SK-N-SH (cell line): Measurements from ENCODE around the gene USH1G. TPM values are rescaled to one million over a fixed set of nuclear protein-coding genes. Genes with fewer than 3 reads are reported as not detected.

ENCODE experiments used
- CTCF ChIA-PET: fragments of 300-600, 350-600 bp; formaldehyde crosslinking; extraction: SDS; loops from one replicate; lab custom pipeline; 2021; lab: Yijun Ruan, JAX
- POLR2A ChIA-PET: fragments of 350-600 bp; sonication (Branson Sonifier 250); formaldehyde crosslinking; extraction: SDS; loops from one replicate; lab custom pipeline; 2020; ENCODE audit warnings: antibody characterized with exemption, inconsistent platforms; lab: Yijun Ruan, JAX
- DNase-seq: peaks from one replicate; pipeline ENCODE4 v3.0.0; 2012
- H2AFZ ChIP-seq: fragments of 200-600 bp; sonication (generic); 2 replicates; pipeline ENCODE4 v1.8.1; 2016; ENCODE audit warnings: antibody characterized with exemption, mild to moderate bottlenecking, low read depth
- H3F3A ChIP-seq: fragments of 200-600 bp; sonication (generic); replicated peaks from 2 replicates; pipeline ENCODE3; 2016; ENCODE audit warnings: antibody characterized with exemption, mild to moderate bottlenecking; ENCODE audit not compliant: insufficient read depth
- H3K27ac ChIP-seq, 2 experiments: fragments of 200-500 bp in 1 of 2; fragments of 200-600 bp in 1 of 2; sonication (Bioruptor generic) in 1 of 2; sonication (generic), shearing (Covaris generic) in 1 of 2; 2 replicates each; pipeline versions ENCODE4 v1.5.1 to v1.6.1; 2014 to 2016; ENCODE audit warnings: low read depth in 2 of 2, inconsistent platforms in 1 of 2, low read length in 1 of 2, mild to moderate bottlenecking in 1 of 2, mixed read lengths in 1 of 2
- H3K27me3 ChIP-seq: fragments of 200-600 bp; sonication (generic), shearing (Covaris generic); 2 replicates; pipeline ENCODE4 v1.6.1; 2016; ENCODE audit warnings: mixed run types; ENCODE audit not compliant: insufficient read depth
- H3K36me3 ChIP-seq, 2 experiments: fragments of 200-500 bp in 1 of 2; fragments of 200-600 bp in 1 of 2; sonication (Bioruptor generic) in 1 of 2; sonication (generic) in 1 of 2; replicated peaks in 1 of 2; 2 replicates each; pipeline versions ENCODE3 to v1.5.1; 2014 to 2016; ENCODE audit warnings: low read length in 1 of 2, mild to moderate bottlenecking in 1 of 2; ENCODE audit not compliant: insufficient read depth in 2 of 2, control insufficient read depth in 1 of 2
- H3K4me1 ChIP-seq, 2 experiments: fragments of 200-500 bp in 1 of 2; fragments of 200-600 bp in 1 of 2; sonication (Bioruptor generic) in 1 of 2; sonication (generic), shearing (Covaris generic) in 1 of 2; 2 replicates each; pipeline versions ENCODE4 v1.5.1 to v1.6.1; 2014 to 2016; ENCODE audit warnings: low read depth in 1 of 2, low read length in 1 of 2, mixed run types in 1 of 2; ENCODE audit not compliant: insufficient read depth in 2 of 2, control insufficient read depth in 1 of 2
- H3K4me2 ChIP-seq: fragments of 200-600 bp; sonication (generic), shearing (Covaris generic); 2 replicates; pipeline ENCODE4 v1.6.1; 2017; ENCODE audit warnings: mixed run types
- H3K4me3 ChIP-seq, 2 experiments: fragments of 200-500 bp in 1 of 2; fragments of 200-600 bp in 1 of 2; sonication (Bioruptor generic) in 1 of 2; sonication (generic), shearing (Covaris generic) in 1 of 2; 2 replicates each; pipeline versions ENCODE4 v1.5.1 to v1.8.1; 2014 to 2016; ENCODE audit warnings: low read depth in 2 of 2, inconsistent platforms in 1 of 2, low read length in 1 of 2, mild to moderate bottlenecking in 1 of 2, mixed read lengths in 1 of 2, moderate library complexity in 1 of 2
- H3K79me2 ChIP-seq: fragments of 200-600 bp; sonication (generic); 2 replicates; pipeline ENCODE4 v1.8.1; 2017; ENCODE audit warnings: mild to moderate bottlenecking; ENCODE audit not compliant: insufficient read depth
- H3K9ac ChIP-seq: fragments of 200-600 bp; sonication (generic); 2 replicates; pipeline ENCODE4 v1.6.1; 2017; ENCODE audit warnings: mixed run types
- H3K9me2 ChIP-seq: fragments of 200-600 bp; sonication (generic); 2 replicates; pipeline ENCODE4 v1.6.1; 2017; ENCODE audit warnings: mixed run types
- H3K9me3 ChIP-seq: fragments of 200-600 bp; sonication (generic); 2 replicates; pipeline ENCODE4 v1.6.1; 2017; ENCODE audit warnings: mixed run types, mild to moderate bottlenecking, moderate library complexity
- H4K20me1 ChIP-seq: fragments of 200-600 bp; sonication (generic); 2 replicates; pipeline ENCODE4 v1.6.1; 2017; ENCODE audit warnings: mild to moderate bottlenecking, mixed run types; ENCODE audit not compliant: insufficient read depth
- CHD2 ChIP-seq: fragments of 150-350 bp; IDR thresholded peaks from 2 replicates; pipeline ENCODE4 v1.6.1; 2018; ENCODE audit warnings: low read length; ENCODE audit not compliant: partially characterized antibody
- CTCF ChIP-seq: fragments of 200-600 bp; sonication (generic); IDR thresholded peaks from 2 replicates; pipeline ENCODE4 v1.6.1; 2017; ENCODE audit warnings: antibody characterized with exemption, mild to moderate bottlenecking, moderate library complexity
- EZH2phosphoT487 ChIP-seq: fragments of 200-600 bp; sonication (generic); IDR thresholded peaks from 2 replicates; pipeline ENCODE4 v1.6.1; 2017; ENCODE audit warnings: low read depth, mixed run types, mild to moderate bottlenecking, antibody characterized with exemption, moderate library complexity, borderline replicate concordance
- FOXJ3 ChIP-seq: sonication (generic); formaldehyde crosslinking; IDR thresholded peaks from 2 replicates; pipeline ENCODE4 v1.5.1; 2020; ENCODE audit warnings: mild to moderate bottlenecking, missing genetic modification reagents
- FOXM1 ChIP-seq: IDR thresholded peaks from 2 replicates; pipeline ENCODE4 v1.4.0; 2012; ENCODE audit warnings: low read depth, mild to moderate bottlenecking
- IRF3 ChIP-seq: fragments of 150-350 bp; IDR thresholded peaks from 2 replicates; pipeline ENCODE4 v1.6.1; 2016; ENCODE audit warnings: mild to moderate bottlenecking, low read depth, low read length
- JUND ChIP-seq: IDR thresholded peaks from 2 replicates; pipeline ENCODE4 v1.4.0; 2012
- MXI1 ChIP-seq: IDR thresholded peaks from 2 replicates; pipeline ENCODE4 v1.6.1; 2012; ENCODE audit warnings: mild to moderate bottlenecking, low read depth, low read length, improper control_type of control experiment
- NRF1 ChIP-seq: IDR thresholded peaks from 2 replicates; pipeline ENCODE4 v1.6.1; 2012; ENCODE audit warnings: low read depth, mild to moderate bottlenecking, low read length
- PBX3 ChIP-seq: IDR thresholded peaks from 2 replicates; pipeline ENCODE4; 2012
- REST ChIP-seq: IDR thresholded peaks from 2 replicates; pipeline ENCODE4 v1.6.1; 2012; ENCODE audit warnings: mild to moderate bottlenecking, low read depth, low read length, moderate library complexity
- RFX5 ChIP-seq: IDR thresholded peaks from 2 replicates; pipeline ENCODE4 v1.6.1; 2012; ENCODE audit warnings: mild to moderate bottlenecking, improper control_type of control experiment, low read length
- SIN3A ChIP-seq: IDR thresholded peaks from 2 replicates; pipeline ENCODE4 v1.6.1; 2012; ENCODE audit warnings: low read depth, mild to moderate bottlenecking, low read length, moderate library complexity, borderline replicate concordance
- TAF1 ChIP-seq: IDR thresholded peaks from 2 replicates; pipeline ENCODE4 v1.6.1; 2012; ENCODE audit warnings: low read depth, mild to moderate bottlenecking, low read length, moderate library complexity, borderline replicate concordance
- TCF12 ChIP-seq: IDR thresholded peaks from 2 replicates; pipeline ENCODE4 v1.4.0; 2012
- USF2 ChIP-seq: fragments of 150-350 bp; IDR thresholded peaks from 2 replicates; pipeline ENCODE4 v1.6.1; 2017; ENCODE audit warnings: antibody characterized with exemption, low read length, low read depth, borderline replicate concordance
- whole genome bisulfite sequencing: methylation state at CpG from one replicate; pipeline ENCODE4 v1.1.6; 2017; ENCODE audit warnings: low lambda C conversion rate; 5-methylcytosine and 5-hydroxymethylcytosine counted together
- polyA plus RNA-seq, 3 experiments: library from polyadenylated mRNA; depleted of rRNA; stranded (reverse); fragments of >200 nt; gene quantifications; 2 replicates each; pipeline ENCODE4 v1.2.3, GENCODE V29; 2012

The USH1G gene
- polyA plus RNA-seq, 1 of the 3 experiments (the other 2 are of a cell fraction) = not detected

- no peak overlapping the region for H2AFZ ChIP-seq
- no peaks in the 10 kb centered on the region for H3K9me3 ChIP-seq
- ChIA-PET POLR2A (no interaction called here), CTCF (interaction anchor here (0.6 to 1.6 kb wide), 8 partner anchors 11 to 116 kb away, joined by 3 to 5 read pairs (median 3); partner anchors contain the start of genes OTOP2 and USH1G)
- H4K20me1 ChIP-seq = no peaks in the 10 kb centered on the region
- peaks cover 0 to 6% of the 10 kb centered on the region in 2 experiments; a peak in 1 of 4 replicates for H3K4me1 ChIP-seq
- no peaks in the 10 kb centered on the region for H3K36me3 ChIP-seq
- H3K9me2 ChIP-seq = no peaks in the 10 kb centered on the region
- WGBS = 77% methylated on average over 19 of the region's 20 CpGs
- no peak overlapping the region for H3K9ac ChIP-seq
- H3K4me2 ChIP-seq = no peak overlapping the region
- peak; percentile 72 for DNase-seq
- no peaks in the 10 kb centered on the region for H3K79me2 ChIP-seq
- peaks cover 77% of the 10 kb centered on the region for H3K27me3 ChIP-seq
- no peak overlapping the region for H3K27ac ChIP-seq
- TF ChIP-seq IRF3 (no peak), CTCF (peak; percentile 23; the same call in 1 of the 2 replicates)
- H3K4me3 ChIP-seq = no peak overlapping the region
- H3F3A ChIP-seq = no peaks in the 10 kb centered on the region
Measured at GRCh38 chr17:74892013-74892841, 30.8 kb downstream of the USH1G start.

GRCh38 chr17:74890554-74890953 lies 32.5 kb downstream of the USH1G start:
- ChIA-PET CTCF (interaction anchor here (0.7 to 1.6 kb wide), 6 partner anchors 9 to 71 kb away, joined by 3 to 5 read pairs (median 3); partner anchors contain the start of gene USH1G), POLR2A (no interaction called here)
- Histone ChIP-seq H3K27me3 (peaks cover 63% of the 10 kb centered on the region), H4K20me1 (no peaks in the 10 kb centered on the region), H3K9me3 (no peaks in the 10 kb centered on the region), H3K9me2 (no peaks in the 10 kb centered on the region), H3K4me1 (peaks cover 0 to 6% of the 10 kb centered on the region in 2 experiments; a peak in 1 of 4 replicates), H3K4me2 (no peak overlapping the region), H2AFZ (no peak overlapping the region), H3K27ac (no peak overlapping the region), H3K4me3 (no peak overlapping the region), H3K36me3 (no peaks in the 10 kb centered on the region), H3K79me2 (no peaks in the 10 kb centered on the region), H3F3A (no peaks in the 10 kb centered on the region), H3K9ac (no peak overlapping the region)
- no peak for DNase-seq
- TF ChIP-seq CHD2 (no peak), FOXJ3 (no peak), MXI1 (no peak), PBX3 (no peak), FOXM1 (no peak), SIN3A (no peak), TAF1 (no peak), REST (no peak), USF2 (no peak), EZH2phosphoT487 (no peak), TCF12 (no peak), JUND (no peak), NRF1 (no peak), RFX5 (no peak)
- WGBS = 69% methylated on average over 7 of the region's 7 CpGs
